Thoracic aorta (tissue), 2 donors: ENCODE data around the gene PPM1N. TPM values are rescaled to one million over a fixed set of nuclear protein-coding genes. Genes with fewer than 3 reads are reported as not detected.
A peak's percentile ranks its signal among the peaks of the same experiment; 100 is the strongest.

Experiments
- ATAC-seq: fragments of 150-250 bp; one replicate; pipeline ENCODE4 v1.8.0; 2017; ENCODE audit warnings: low read depth; ENCODE audit not compliant: insufficient number of reproducible peaks, low FRiP score
- DNase-seq: peaks from one replicate; pipeline ENCODE4 v3.0.0-alpha.2; 2020; ENCODE audit warnings: low spot score
- H3K27ac ChIP-seq, 2 donors: fragments of 200-600 bp; sonication (generic); 1 replicate in 1 of 2; 2 replicates in 1 of 2; pipeline ENCODE4 v1.5.1; 2016; ENCODE audit warnings: mild to moderate bottlenecking in 2 of 2, moderate library complexity in 2 of 2
- H3K27me3 ChIP-seq: fragments of 200-600 bp; sonication (generic); replicated peaks from 2 replicates; pipeline ENCODE4 v1.6.0; 2016; ENCODE audit warnings: mild to moderate bottlenecking; ENCODE audit not compliant: insufficient read depth
- H3K36me3 ChIP-seq: fragments of 200-600 bp; sonication (generic); one replicate; pipeline ENCODE4 v1.5.1; 2016
- H3K4me1 ChIP-seq, 2 donors: fragments of 200-600 bp; sonication (generic); 1 replicate in 1 of 2; 2 replicates in 1 of 2; pipeline versions ENCODE4 v1.5.1 to v1.6.0; 2016; ENCODE audit warnings: low read depth in 2 of 2, mild to moderate bottlenecking in 1 of 2; ENCODE audit not compliant: control insufficient read depth in 1 of 2
- H3K4me3 ChIP-seq: fragments of 200-600 bp; sonication (generic); 2 replicates; pipeline ENCODE4 v1.5.1; 2016; ENCODE audit warnings: mild to moderate bottlenecking
- H3K9me3 ChIP-seq: fragments of 200-600 bp; sonication (generic); 2 replicates; pipeline ENCODE4 v1.5.1; 2016
- CTCF ChIP-seq: fragments of 200-600 bp; sonication (generic); IDR thresholded peaks from one replicate; pipeline ENCODE4 v1.5.1; 2019; ENCODE audit warnings: antibody characterized with exemption
- total RNA-seq, 2 donors: library from RNA; depleted of rRNA; stranded (reverse); fragments of >200 nt; gene quantifications; one replicate each; pipeline versions ENCODE4 v1.1.0 to v1.2.3, GENCODE V29; 2016

The PPM1N gene
- total RNA-seq, 2 donors from 2014 or later = 3.5 to 6.6 TPM

DNA sequence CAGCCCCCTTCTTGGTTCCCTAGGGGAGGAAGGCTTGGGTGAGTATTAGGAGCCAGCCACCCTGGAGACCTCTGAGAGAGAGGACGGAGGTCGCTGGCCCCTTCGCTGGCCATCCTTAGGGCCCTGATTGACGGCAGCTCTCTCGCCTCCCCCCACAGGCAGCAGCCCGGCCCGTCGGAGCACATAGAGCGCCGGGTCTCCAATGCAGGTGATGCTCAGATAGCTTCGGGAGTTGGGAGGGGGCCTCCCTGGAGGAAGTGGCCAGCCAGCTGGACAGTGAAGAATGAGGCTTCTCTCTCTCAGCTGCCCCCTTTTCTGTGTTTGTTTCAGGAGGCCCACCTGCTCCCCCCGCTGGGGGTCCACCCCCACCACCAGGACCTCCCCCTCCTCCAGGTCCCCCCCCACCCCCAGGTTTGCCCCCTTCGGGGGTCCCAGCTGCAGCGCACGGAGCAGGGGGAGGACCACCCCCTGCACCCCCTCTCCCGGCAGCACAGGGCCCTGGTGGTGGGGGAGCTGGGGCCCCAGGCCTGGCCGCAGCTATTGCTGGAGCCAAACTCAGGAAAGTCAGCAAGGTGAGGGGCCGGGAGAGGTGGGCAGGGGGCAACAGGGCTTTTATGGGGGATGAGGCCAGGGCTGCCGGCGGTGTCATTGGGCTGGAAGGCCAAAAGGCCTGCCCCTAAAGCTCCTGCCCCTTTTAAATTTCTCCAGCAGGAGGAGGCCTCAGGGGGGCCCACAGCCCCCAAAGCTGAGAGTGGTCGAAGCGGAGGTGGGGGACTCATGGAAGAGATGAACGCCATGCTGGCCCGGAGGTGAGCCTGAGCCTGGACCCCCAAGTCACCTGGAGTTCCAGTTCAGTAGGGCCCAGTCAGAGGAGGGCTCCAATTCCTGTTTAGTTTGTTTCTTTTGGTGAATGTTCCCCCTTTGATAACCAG is 24.0 kb downstream of the PPM1N start:
- Histone ChIP-seq H3K9me3 (no peaks in the 10 kb centered on the region), H3K4me1 (peaks cover 3 to 37% of the 10 kb centered on the region in 2 donors), H3K4me3 (no peak overlapping the region), H3K36me3 (peaks cover 74% of the 10 kb centered on the region), H3K27me3 (no peaks in the 10 kb centered on the region), H3K27ac (no peak overlapping the region)
- DNase-seq = no peak
- ATAC-seq = no peak
- TF ChIP-seq CTCF = no peak

GRCh38 chr19:45523642-45524256 is 25.5 kb downstream of the PPM1N start:
- peak; percentile 90 for ATAC-seq
- peak; percentile 50 for DNase-seq
- Histone ChIP-seq H3K9me3 (no peaks in the 10 kb centered on the region), H3K27me3 (no peaks in the 10 kb centered on the region), H3K4me3 (no peak overlapping the region), H3K27ac (peak overlapping the region; percentile 63 to 68), H3K36me3 (peaks cover 64% of the 10 kb centered on the region), H3K4me1 (peaks cover 6 to 48% of the 10 kb centered on the region in 2 donors)
- peak; percentile 89 for TF ChIP-seq CTCF

- Histone ChIP-seq H3K4me3 (no peak overlapping the region), H3K27ac (peak overlapping the region; percentile 66 to 68), H3K36me3 (peaks cover 64% of the 10 kb centered on the region), H3K9me3 (no peaks in the 10 kb centered on the region), H3K4me1 (peaks cover 11 to 55% of the 10 kb centered on the region in 2 donors), H3K27me3 (no peaks in the 10 kb centered on the region)
- DNase-seq (no peak), ATAC-seq (no peak)
- no peak for TF ChIP-seq CTCF
Observed at GRCh38 chr19:45524575-45525129, 26.4 kb downstream of the PPM1N start.

DNA sequence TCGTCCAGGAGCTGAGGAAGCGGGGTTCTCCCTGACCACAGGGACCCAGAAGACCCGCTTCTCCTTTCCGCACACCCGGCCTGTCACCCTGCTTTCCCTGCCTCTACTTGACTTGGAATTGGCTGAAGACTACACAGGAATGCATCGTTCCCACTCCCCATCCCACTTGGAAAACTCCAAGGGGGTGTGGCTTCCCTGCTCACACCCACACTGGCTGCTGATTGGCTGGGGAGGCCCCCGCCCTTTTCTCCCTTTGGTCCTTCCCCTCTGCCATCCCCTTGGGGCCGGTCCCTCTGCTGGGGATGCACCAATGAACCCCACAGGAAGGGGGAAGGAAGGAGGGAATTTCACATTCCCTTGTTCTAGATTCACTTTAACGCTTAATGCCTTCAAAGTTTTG is 27.9 kb downstream of the PPM1N start:
- Histone ChIP-seq H3K9me3 (no peaks in the 10 kb centered on the region), H3K27ac (peak overlapping the region; percentile 53 to 68), H3K36me3 (peaks cover 50% of the 10 kb centered on the region), H3K27me3 (no peaks in the 10 kb centered on the region), H3K4me1 (peaks cover 11 to 55% of the 10 kb centered on the region in 2 donors), H3K4me3 (no peak overlapping the region)
- TF ChIP-seq CTCF = no peak
- no peak for DNase-seq
- ATAC-seq = no peak

DNA sequence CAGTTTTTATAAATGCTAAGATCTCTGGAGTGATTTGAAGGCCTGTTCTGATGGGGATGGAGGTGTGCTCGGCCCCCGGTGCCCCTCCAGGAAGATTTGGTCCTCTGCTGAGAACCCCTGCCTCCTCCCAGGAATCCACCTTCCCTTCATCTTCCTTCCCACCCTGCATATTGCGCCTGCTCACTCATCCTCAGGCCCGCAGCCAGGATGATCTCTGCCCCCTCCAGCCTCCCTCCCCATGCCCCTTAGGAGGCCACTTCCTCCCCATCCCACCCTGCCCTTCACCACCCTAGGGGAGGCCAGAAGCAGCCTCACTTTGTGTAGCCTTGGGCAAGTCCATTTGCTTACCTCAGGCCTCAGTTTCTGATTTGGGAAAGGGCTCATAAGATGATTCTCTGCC is 28.7 kb downstream of the PPM1N start:
- no peak overlapping the region for H3K4me3 ChIP-seq
- H3K36me3 ChIP-seq = peaks cover 42% of the 10 kb centered on the region
- H3K27ac ChIP-seq = peak overlapping the region in 1 of 2 donors; percentile 68
- no peak for DNase-seq
- no peak for ATAC-seq
- no peaks in the 10 kb centered on the region for H3K27me3 ChIP-seq
- no peaks in the 10 kb centered on the region for H3K9me3 ChIP-seq
- no peak for TF ChIP-seq CTCF
- H3K4me1 ChIP-seq = peaks cover 11 to 55% of the 10 kb centered on the region in 2 donors
